HG02571 (cell line): ENCODE data around the gene FYB1.

ENCODE experiments used
- ATAC-seq: cut with Tn5 transposase; IDR thresholded peaks from one replicate; pipeline ENCODE4 v1.9.1; 2021; ENCODE audit warnings: mild to moderate bottlenecking, moderate library complexity; ENCODE audit not compliant: unreplicated experiment

FYB1 gene

GRCh38 chr5:39099831-39100230 is 119.5 kb downstream of the FYB1 start:
- no peak for ATAC-seq

GRCh38 chr5:39093352-39093751 is 126.0 kb downstream of the FYB1 start:
- ATAC-seq, result no peak

- no peak for ATAC-seq
Measured at GRCh38 chr5:39092581-39093351, 126.6 kb downstream of the FYB1 start.

GRCh38 chr5:39091940-39092580 is 127.3 kb downstream of the FYB1 start:
- no peak for ATAC-seq

- ATAC-seq, result no peak
Measured at GRCh38 chr5:39083968-39084367, 135.4 kb downstream of the FYB1 start.

GRCh38 chr5:39082995-39083394 is 136.4 kb downstream of the FYB1 start:
- no peak for ATAC-seq

- peak; percentile 42 for ATAC-seq
Measured at GRCh38 chr5:39080597-39081204, 138.7 kb downstream of the FYB1 start.

- ATAC-seq, result no peak
Measured at GRCh38 chr5:39080168-39080567, 139.2 kb downstream of the FYB1 start.

GRCh38 chr5:39079147-39079546 is 140.2 kb downstream of the FYB1 start:
- ATAC-seq, result no peak

GRCh38 chr5:39076757-39077728 is 142.3 kb downstream of the FYB1 start:
- ATAC-seq, result no peak

- no peak for ATAC-seq
Measured at GRCh38 chr5:39076101-39076756, 143.1 kb downstream of the FYB1 start.

GRCh38 chr5:39074017-39074814 is 145.1 kb downstream of the FYB1 start, which contains the start of gene RICTOR:
RICTOR (minus strand) TSS chr5:39074399; CDS start chr5:39074377, 22 bp downstream.
- peak; percentile 78 for ATAC-seq

GRCh38 chr5:39073767-39074016 is 145.7 kb downstream of the FYB1 start:
- ATAC-seq, result peak; percentile 28

- peak; percentile 39 for ATAC-seq
Measured at GRCh38 chr5:39072925-39073766, 146.2 kb downstream of the FYB1 start.

GRCh38 chr5:39068099-39068498 is 151.3 kb downstream of the FYB1 start:
- ATAC-seq, result no peak

- no peak for ATAC-seq
Measured at GRCh38 chr5:39064450-39064849, 154.9 kb downstream of the FYB1 start.

GRCh38 chr5:39063037-39063436 is 156.3 kb downstream of the FYB1 start:
- no peak for ATAC-seq

- no peak for ATAC-seq
Measured at GRCh38 chr5:39062530-39062929, 156.8 kb downstream of the FYB1 start.

GRCh38 chr5:39062104-39062503 is 157.3 kb downstream of the FYB1 start:
- ATAC-seq, result no peak
